Measurements from ENCODE around the gene SNX9. TPM values are rescaled to one million over a fixed set of nuclear protein-coding genes. Genes with fewer than 3 reads are reported as not detected.

SNX9 gene
- total RNA-seq, 2 donors from 2014 or later = 83.5 to 94.6 TPM

GRCh38 chr6:157982563-157983405, 159.7 kb downstream of the SNX9 start:
- peaks cover 47% of the 10 kb centered on the region for H3K4me1 Mint-ChIP-seq (ENCODE audit: low read depth)
- H3K4me3 Mint-ChIP-seq = peak overlapping the region; percentile 81 to 85
- ATAC-seq (replicated peaks in 1 of 2) (no peak), DNase-seq (no peak)
- peak overlapping the region; percentile 60 for H3K27ac Mint-ChIP-seq
- H3K27me3 Mint-ChIP-seq (ENCODE audit: low read depth) = peaks cover 6% of the 10 kb centered on the region
- H3K9me3 Mint-ChIP-seq = no peaks in the 10 kb centered on the region
- peaks cover 2% of the 10 kb centered on the region in 2 donors for H3K36me3 Mint-ChIP-seq (ENCODE audit: insufficient read depth in 2 of 2)

- ATAC-seq (replicated peaks in 1 of 2) = no peak
- Mint-ChIP-seq H3K4me3 (peak overlapping the region; percentile 81 to 85), H3K27ac (peak overlapping the region; percentile 33), H3K27me3 (ENCODE audit: low read depth) (no peaks in the 10 kb centered on the region), H3K4me1 (ENCODE audit: low read depth) (peaks cover 53% of the 10 kb centered on the region), H3K9me3 (no peaks in the 10 kb centered on the region), H3K36me3 (ENCODE audit: insufficient read depth in 2 of 2) (peaks cover 2% of the 10 kb centered on the region in 2 donors)
- no peak for DNase-seq
Observed at GRCh38 chr6:157983406-157984119, 160.5 kb downstream of the SNX9 start.

- Mint-ChIP-seq H3K9me3 (no peaks in the 10 kb centered on the region), H3K27me3 (ENCODE audit: low read depth) (no peaks in the 10 kb centered on the region), H3K4me3 (peak overlapping the region; percentile 63 to 73), H3K27ac (peak overlapping the region; percentile 33), H3K4me1 (ENCODE audit: low read depth) (peaks cover 58% of the 10 kb centered on the region), H3K36me3 (ENCODE audit: insufficient read depth in 2 of 2) (peaks cover 2% of the 10 kb centered on the region in 2 donors)
- ATAC-seq (replicated peaks in 1 of 2) = no peak
- DNase-seq = no peak
Observed at GRCh38 chr6:157984128-157984527, 161.1 kb downstream of the SNX9 start.

GRCh38 chr6:157984686-157985225, 161.7 kb downstream of the SNX9 start:
- DNase-seq = peak in 1 of 2 donors; percentile 33
- Mint-ChIP-seq H3K27ac (no peak overlapping the region), H3K9me3 (no peaks in the 10 kb centered on the region), H3K27me3 (ENCODE audit: low read depth) (no peaks in the 10 kb centered on the region), H3K4me1 (ENCODE audit: low read depth) (peaks cover 63% of the 10 kb centered on the region), H3K36me3 (ENCODE audit: insufficient read depth in 2 of 2) (peaks cover 2% of the 10 kb centered on the region in 2 donors), H3K4me3 (peak overlapping the region; percentile 63 to 73)
- no peak for ATAC-seq (replicated peaks in 1 of 2)

GRCh38 chr6:157985378-157986155, 162.5 kb downstream of the SNX9 start:
- Mint-ChIP-seq H3K27ac (no peak overlapping the region), H3K4me1 (ENCODE audit: low read depth) (peaks cover 63% of the 10 kb centered on the region), H3K9me3 (no peaks in the 10 kb centered on the region), H3K27me3 (ENCODE audit: low read depth) (no peaks in the 10 kb centered on the region), H3K4me3 (no peak overlapping the region), H3K36me3 (ENCODE audit: insufficient read depth in 2 of 2) (peaks cover 2% of the 10 kb centered on the region in 2 donors)
- DNase-seq = no peak
- ATAC-seq (replicated peaks in 1 of 2) = no peak

GRCh38 chr6:157987788-157988699, 165.0 kb downstream of the SNX9 start:
- ATAC-seq (replicated peaks in 1 of 2) = no peak
- Mint-ChIP-seq H3K27me3 (ENCODE audit: low read depth) (no peaks in the 10 kb centered on the region), H3K36me3 (ENCODE audit: insufficient read depth in 2 of 2) (peaks cover 0 to 1% of the 10 kb centered on the region in 2 donors)

GRCh38 chr6:157988700-157989063, 165.6 kb downstream of the SNX9 start:
- no peak for DNase-seq
- Mint-ChIP-seq H3K4me1 (ENCODE audit: low read depth) (peaks cover 64% of the 10 kb centered on the region), H3K36me3 (ENCODE audit: insufficient read depth in 2 of 2) (no peaks in the 10 kb centered on the region), H3K27ac (no peak overlapping the region), H3K9me3 (no peaks in the 10 kb centered on the region), H3K27me3 (ENCODE audit: low read depth) (no peaks in the 10 kb centered on the region), H3K4me3 (no peak overlapping the region)
- no peak for ATAC-seq (replicated peaks in 1 of 2)

More at GRCh38 chr6:157987788-157988699, 165.0 kb downstream of the SNX9 start:
- Mint-ChIP-seq H3K9me3 (no peaks in the 10 kb centered on the region), H3K4me3 (no peak overlapping the region), H3K4me1 (ENCODE audit: low read depth) (peaks cover 64% of the 10 kb centered on the region), H3K27ac (no peak overlapping the region)
- no peak for DNase-seq

- H3K9me3 Mint-ChIP-seq = no peaks in the 10 kb centered on the region
- H3K36me3 Mint-ChIP-seq (ENCODE audit: insufficient read depth in 2 of 2) = no peaks in the 10 kb centered on the region
- H3K4me3 Mint-ChIP-seq = peak overlapping the region; percentile 78 to 83
- ATAC-seq (replicated peaks in 1 of 2) (peak; percentile 47 to 55), DNase-seq (peak in 1 of 2 donors; percentile 32)
- H3K4me1 Mint-ChIP-seq (ENCODE audit: low read depth) = peaks cover 60% of the 10 kb centered on the region
- no peaks in the 10 kb centered on the region for H3K27me3 Mint-ChIP-seq (ENCODE audit: low read depth)
- H3K27ac Mint-ChIP-seq = no peak overlapping the region
Observed at GRCh38 chr6:157989541-157990289, 166.7 kb downstream of the SNX9 start.

GRCh38 chr6:157990321-157991066, 167.4 kb downstream of the SNX9 start:
- H3K27me3 Mint-ChIP-seq (ENCODE audit: low read depth) = no peaks in the 10 kb centered on the region
- peak overlapping the region; percentile 78 to 83 for H3K4me3 Mint-ChIP-seq
- H3K27ac Mint-ChIP-seq = no peak overlapping the region
- DNase-seq (peak; percentile 51 to 65), ATAC-seq (replicated peaks in 1 of 2) (peak; percentile 86 to 88)
- no peaks in the 10 kb centered on the region for H3K36me3 Mint-ChIP-seq (ENCODE audit: insufficient read depth in 2 of 2)
- H3K9me3 Mint-ChIP-seq = no peaks in the 10 kb centered on the region
- peaks cover 53% of the 10 kb centered on the region for H3K4me1 Mint-ChIP-seq (ENCODE audit: low read depth)

GRCh38 chr6:157991067-157991432, 168.0 kb downstream of the SNX9 start:
- Mint-ChIP-seq H3K9me3 (no peaks in the 10 kb centered on the region), H3K4me1 (ENCODE audit: low read depth) (peaks cover 55% of the 10 kb centered on the region), H3K4me3 (peak overlapping the region in 1 of 2 donors; percentile 83), H3K27me3 (ENCODE audit: low read depth) (no peaks in the 10 kb centered on the region), H3K27ac (no peak overlapping the region), H3K36me3 (ENCODE audit: insufficient read depth in 2 of 2) (no peaks in the 10 kb centered on the region)
- no peak for ATAC-seq (replicated peaks in 1 of 2)
- no peak for DNase-seq

- no peak for ATAC-seq (replicated peaks in 1 of 2)
- Mint-ChIP-seq H3K27me3 (ENCODE audit: low read depth) (no peaks in the 10 kb centered on the region), H3K4me1 (ENCODE audit: low read depth) (peaks cover 61% of the 10 kb centered on the region), H3K4me3 (no peak overlapping the region), H3K27ac (no peak overlapping the region), H3K9me3 (no peaks in the 10 kb centered on the region), H3K36me3 (ENCODE audit: insufficient read depth in 2 of 2) (no peaks in the 10 kb centered on the region)
- no peak for DNase-seq
Observed at GRCh38 chr6:157993076-157993475, 170.0 kb downstream of the SNX9 start.

All from activated T-cell treated with anti-CD3 and anti-CD28 coated beads, Interleukin-2, amount 50 U/mL, for 72 hours (primary cell).